HCT116 (cell line): ENCODE results near the gene HSCB. TPM values are rescaled to one million over a fixed set of nuclear protein-coding genes. Genes with fewer than 3 reads are reported as not detected.

Source experiments
- ATAC-seq: fragments of 200-7000 bp; cut with Tn5 transposase; 2 replicates; pipeline ENCODE4 v1.9.1; 2020; ENCODE audit warnings: mild to moderate bottlenecking, moderate library complexity
- BruUV-seq: library from RNA; stranded (reverse); fragments of 400-500 nt; replicated peaks from 2 replicates; lab custom pipeline; 2021; lab: Mats Ljungman, UMichigan
- CTCF ChIA-PET: fragments of 300-600 bp; sonication (Branson Sonifier 250); formaldehyde crosslinking; loops from one replicate; lab custom pipeline; 2021; ENCODE audit warnings: antibody characterized with exemption; lab: Charles Lee
- POLR2A ChIA-PET: fragments of 300-600, 350-600 bp; sonication (Branson Sonifier 250); formaldehyde crosslinking; loops from one replicate; lab custom pipeline; 2021; ENCODE audit warnings: antibody characterized with exemption; lab: Charles Lee
- RAD21 ChIA-PET, 2 experiments: fragments of 300-600 bp; sonication (Branson Sonifier 250); formaldehyde crosslinking; loops; one replicate each; lab custom pipeline; 2023; ENCODE audit warnings: low total read pairs in 2 of 2; ENCODE audit not compliant: uncharacterized antibody in 2 of 2, unreplicated experiment in 2 of 2, low non-redundant PET in 1 of 2; lab: Charles Lee
- DNase-seq: peaks from one replicate; pipeline ENCODE4 v3.0.0-alpha.2; 2010; ENCODE audit warnings: low read depth, low spot score
- H2AFZ ChIP-seq: fragments of 200-600 bp; shearing (Covaris generic), sonication (generic); 2 replicates; pipeline ENCODE4 v1.6.1; 2017; ENCODE audit warnings: low read depth, mixed run types, mixed read lengths, antibody characterized with exemption, low read length; ENCODE audit not compliant: poor library complexity, severe bottlenecking
- H3K27ac ChIP-seq: 2 replicates; pipeline ENCODE4 v1.5.1; 2012; ENCODE audit warnings: low read depth, low read length
- H3K27me3 ChIP-seq: fragments of 200-600 bp; sonication (generic); 2 replicates; pipeline ENCODE4 v1.6.1; 2016; ENCODE audit warnings: mixed run types, low read length, mixed read lengths; ENCODE audit not compliant: insufficient read depth
- H3K36me3 ChIP-seq, 2 experiments: fragments of 200-500 bp in 1 of 2; fragments of 200-600 bp in 1 of 2; sonication (Bioruptor generic) in 1 of 2; sonication (generic) in 1 of 2; 2 replicates each; pipeline versions ENCODE4 v1.5.1 to v1.6.1; 2014 to 2016; ENCODE audit warnings: low read length in 2 of 2, inconsistent platforms in 1 of 2, mixed read lengths in 1 of 2, mixed run types in 1 of 2; ENCODE audit not compliant: insufficient read depth in 2 of 2, control insufficient read depth in 1 of 2
- H3K4me1 ChIP-seq, 2 experiments: fragments of 200-600 bp in 1 of 2; sonication (generic) in 1 of 2; 2 replicates each; pipeline versions ENCODE4 v1.5.1 to v1.6.1; 2012 to 2017; ENCODE audit warnings: low read length in 2 of 2, inconsistent platforms in 1 of 2, mild to moderate bottlenecking in 1 of 2, mixed read lengths in 1 of 2, mixed run types in 1 of 2, moderate library complexity in 1 of 2; ENCODE audit not compliant: insufficient read depth in 2 of 2, control insufficient read depth in 1 of 2
- H3K4me2 ChIP-seq: fragments of 200-600 bp; sonication (generic); 2 replicates; pipeline ENCODE4 v1.6.1; 2017; ENCODE audit warnings: mixed run types, low read length, mixed read lengths
- H3K4me3 ChIP-seq, 2 experiments: fragments of 200-600 bp in 1 of 2; sonication (generic) in 1 of 2; replicated peaks in 1 of 2; 2 replicates each; pipeline ENCODE4 v1.5.1; 2011 to 2016; ENCODE audit warnings: low read length in 2 of 2, control low read depth in 1 of 2, low read depth in 1 of 2, mild to moderate bottlenecking in 1 of 2, mixed read lengths in 1 of 2, mixed run types in 1 of 2
- H3K79me2 ChIP-seq: fragments of 200-600 bp; sonication (generic); 2 replicates; pipeline ENCODE4 v1.6.1; 2017; ENCODE audit warnings: mild to moderate bottlenecking, mixed run types, low read length, moderate library complexity, mixed read lengths; ENCODE audit not compliant: insufficient read depth
- H3K9ac ChIP-seq: fragments of 200-600 bp; sonication (generic); 2 replicates; pipeline ENCODE4 v1.6.1; 2016; ENCODE audit warnings: low read length, mixed read lengths
- H3K9me2 ChIP-seq: fragments of 200-600 bp; sonication (generic), shearing (Covaris generic); 2 replicates; pipeline ENCODE4 v1.6.1; 2017; ENCODE audit warnings: mixed run types, mild to moderate bottlenecking, moderate library complexity; ENCODE audit not compliant: insufficient read depth
- H3K9me3 ChIP-seq, 2 experiments: fragments of 200-500 bp in 1 of 2; fragments of 200-600 bp in 1 of 2; sonication (Bioruptor generic) in 1 of 2; sonication (generic) in 1 of 2; 2 replicates each; pipeline ENCODE4 v1.6.1; 2014 to 2017; ENCODE audit warnings: low read length in 2 of 2, mixed read lengths in 2 of 2, inconsistent platforms in 1 of 2, low read depth in 1 of 2, mild to moderate bottlenecking in 1 of 2, mixed run types in 1 of 2, moderate library complexity in 1 of 2; ENCODE audit not compliant: control insufficient read depth in 1 of 2, insufficient read depth in 1 of 2
- H4K20me1 ChIP-seq: fragments of 200-600 bp; sonication (generic), shearing (Covaris generic); 2 replicates; pipeline ENCODE4 v1.6.1; 2017; ENCODE audit warnings: mixed run types, mild to moderate bottlenecking, moderate library complexity; ENCODE audit not compliant: insufficient read depth
- CTCF ChIP-seq, 3 experiments: fragments of 200-600 bp in 1 of 3; sonication (generic) in 1 of 3; IDR thresholded peaks in 2 of 3; conservative IDR thresholded peaks in 1 of 3; 2 replicates each; pipeline ENCODE4 v1.5.1; 2012 to 2017; ENCODE audit warnings: low read depth in 2 of 3, low read length in 2 of 3, antibody characterized with exemption in 1 of 3, borderline replicate concordance in 1 of 3, control low read depth in 1 of 3, mild to moderate bottlenecking in 1 of 3, mixed read lengths in 1 of 3, mixed run types in 1 of 3, moderate library complexity in 1 of 3; ENCODE audit not compliant: insufficient read depth in 1 of 3
- EGR1 ChIP-seq: IDR thresholded peaks from 2 replicates; pipeline ENCODE4 v1.6.1; 2012; ENCODE audit warnings: low read depth
- EZH2 ChIP-seq: fragments of 200-600 bp; sonication (generic); IDR thresholded peaks from 2 replicates; pipeline ENCODE4 v1.6.1; 2017; ENCODE audit warnings: antibody characterized with exemption, mixed run types
- POLR2AphosphoS5 ChIP-seq: IDR thresholded peaks from 2 replicates; pipeline ENCODE4 v1.6.1; 2011; ENCODE audit warnings: mild to moderate bottlenecking, low read depth, low read length, moderate library complexity
- RAD21 ChIP-seq: IDR thresholded peaks from 2 replicates; pipeline ENCODE4 v1.6.1; 2012; ENCODE audit warnings: low read depth, mild to moderate bottlenecking
- SP1 ChIP-seq: IDR thresholded peaks from 2 replicates; pipeline ENCODE4 v1.6.1; 2012; ENCODE audit warnings: low read depth
- YY1 ChIP-seq: IDR thresholded peaks from 2 replicates; pipeline ENCODE4 v1.6.1; 2011; ENCODE audit warnings: low read length, low read depth, moderate library complexity, mild to moderate bottlenecking; ENCODE audit not compliant: insufficient replicate concordance; ENCODE audit errors: extremely low read depth
- ZFX ChIP-seq: fragments of 450-650 bp; IDR thresholded peaks from 2 replicates; pipeline ENCODE4 v1.6.1; 2017
- intact Hi-C: fragments of 100-400 bp; cut with micrococcal nuclease; formaldehyde crosslinking; loops from 2 replicates; pipeline ENCODE4 v1.10.0; 2022
- total RNA-seq: library from RNA; stranded (reverse); gene quantifications from one replicate; pipeline ENCODE4 v1.2.1, GENCODE V29; 2021; ENCODE audit not compliant: unreplicated experiment

HSCB gene
- total RNA-seq, 1 experiment from 2014 or later = 14.5 TPM

GRCh38 chr22:28783786-28784671, 42.2 kb downstream of the HSCB start:
- peaks cover 34% of the 10 kb centered on the region for H3K79me2 ChIP-seq
- ChIA-PET CTCF (interaction anchor here (1.1 kb wide), 1 partner anchor 183 kb away, joined by 3 read pairs; no protein-coding TSS in a partner anchor), RAD21 (interaction anchor here in 1 of 2 experiments (0.6 kb wide), 1 partner anchor 165 kb away, joined by 3 read pairs; no protein-coding TSS in a partner anchor), POLR2A (no interaction called here)
- no peaks in the 10 kb centered on the region for H3K4me1 ChIP-seq
- H4K20me1 ChIP-seq = no peaks in the 10 kb centered on the region
- peaks cover 46 to 51% of the 10 kb centered on the region in 2 experiments for H3K36me3 ChIP-seq
- no peaks in the 10 kb centered on the region for H3K9me2 ChIP-seq
- no peak overlapping the region for H3K4me3 ChIP-seq
- ATAC-seq = no peak
- no peaks in the 10 kb centered on the region for H3K9me3 ChIP-seq
- intact Hi-C loops = no loop called here
- BruUV-seq = no TSS peak
- TF ChIP-seq EZH2 (no peak), ZFX (no peak), EGR1 (no peak), RAD21 (no peak)
- H3K27ac ChIP-seq = no peak overlapping the region
- no peak for DNase-seq
- H2AFZ ChIP-seq = no peak overlapping the region
- H3K4me2 ChIP-seq = no peak overlapping the region
- H3K27me3 ChIP-seq = no peaks in the 10 kb centered on the region
- no peak overlapping the region for H3K9ac ChIP-seq

- H3K9me2 ChIP-seq = no peaks in the 10 kb centered on the region
- H3K4me2 ChIP-seq = no peak overlapping the region
- RAD21 ChIA-PET = no interaction called here
- H3K4me3 ChIP-seq = no peak overlapping the region
- BruUV-seq = no TSS peak
- intact Hi-C loops = no loop called here
- no peak overlapping the region for H2AFZ ChIP-seq
- TF ChIP-seq SP1 (no peak), POLR2AphosphoS5 (no peak), YY1 (no peak), CTCF (IDR thresholded peaks at IDR 0.05 in 2 of 3, conservative IDR thresholded peaks at IDR 0.05 in 1 of 3; ENCODE audit: borderline replicate concordance in 1 of 3, insufficient read depth in 1 of 3, low read depth in 2 of 3, low read length in 2 of 3) (no peak)
- TF ChIP-seq, all 23 proteins: peak for 0
- H3K4me1 ChIP-seq = no peaks in the 10 kb centered on the region
- peaks cover 9% of the 10 kb centered on the region for H3K79me2 ChIP-seq
- CTCF ChIA-PET = interaction anchor here (1.5 to 2.6 kb wide), 2 partner anchors 16 to 252 kb away, joined by 4 to 15 read pairs; partner anchors contain the start of gene CCDC117
- DNase-seq = no peak
- no peaks in the 10 kb centered on the region for H3K27me3 ChIP-seq
- peaks cover 27 to 38% of the 10 kb centered on the region in 2 experiments; a peak in 3 of 4 replicates for H3K36me3 ChIP-seq
- no peak overlapping the region for H3K27ac ChIP-seq
- H4K20me1 ChIP-seq = no peaks in the 10 kb centered on the region
- H3K9me3 ChIP-seq = no peaks in the 10 kb centered on the region
- POLR2A ChIA-PET = interaction anchor here (3.4 kb wide), 1 partner anchor 12 kb away, joined by 11 read pairs; the partner anchor contains the start of gene XBP1
- no peak overlapping the region for H3K9ac ChIP-seq
- ATAC-seq = no peak
Measured at GRCh38 chr22:28788601-28789000, 46.8 kb downstream of the HSCB start.
